A673 (cell line): ENCODE measurements around the gene SYNE3. TPM values are rescaled to one million over a fixed set of nuclear protein-coding genes. Genes with fewer than 3 reads are reported as not detected.

Source experiments
- BruUV-seq: library from RNA; stranded (reverse); fragments of 400-500 nt; replicated peaks from 2 replicates; lab custom pipeline; 2021; lab: Mats Ljungman, UMichigan
- CTCF ChIA-PET: fragments of 300-600 bp; sonication (Branson Sonifier 250); formaldehyde crosslinking; loops from one replicate; lab custom pipeline; 2022; ENCODE audit warnings: antibody characterized with exemption; lab: Charles Lee
- POLR2A ChIA-PET: fragments of 300-600 bp; sonication (Branson Sonifier 250); formaldehyde crosslinking; loops from one replicate; lab custom pipeline; 2022; ENCODE audit warnings: antibody characterized with exemption; ENCODE audit not compliant: low non-redundant PET; lab: Charles Lee
- DNase-seq: peaks from one replicate; pipeline ENCODE4 v3.0.0-alpha.2; 2015; ENCODE audit warnings: low spot score
- H3K27ac ChIP-seq: fragments of 200-600 bp; sonication (generic); 2 replicates; pipeline ENCODE4 v1.5.1; 2016; ENCODE audit warnings: mixed run types, low read depth, mild to moderate bottlenecking, mixed read lengths, antibody characterized with exemption, low read length; ENCODE audit not compliant: poor library complexity, severe bottlenecking
- H3K27me3 ChIP-seq: fragments of 200-600 bp; sonication (generic); replicated peaks from 2 replicates; pipeline ENCODE4 v1.6.1; 2017; ENCODE audit warnings: mixed run types, low read depth, mild to moderate bottlenecking, mixed read lengths, antibody characterized with exemption, low read length; ENCODE audit not compliant: insufficient read depth, poor library complexity
- H3K36me3 ChIP-seq: fragments of 200-600 bp; sonication (generic); 2 replicates; pipeline ENCODE4 v1.6.1; 2016; ENCODE audit warnings: mixed run types, mild to moderate bottlenecking, mixed read lengths, antibody characterized with exemption, low read length; ENCODE audit not compliant: insufficient read depth, poor library complexity, severe bottlenecking
- H3K4me1 ChIP-seq: fragments of 200-600 bp; sonication (generic); 2 replicates; pipeline ENCODE4 v1.6.1; 2017; ENCODE audit warnings: mixed run types, mild to moderate bottlenecking, mixed read lengths, antibody characterized with exemption, low read length; ENCODE audit not compliant: insufficient read depth, poor library complexity, severe bottlenecking
- H3K4me3 ChIP-seq: fragments of 200-600 bp; sonication (generic); 2 replicates; pipeline ENCODE4 v1.5.1; 2016; ENCODE audit warnings: low read depth, mixed run types, mild to moderate bottlenecking, mixed read lengths, low read length; ENCODE audit not compliant: poor library complexity, severe bottlenecking
- H3K9me3 ChIP-seq: fragments of 200-600 bp; sonication (generic); 2 replicates; pipeline ENCODE4 v1.6.1; 2016; ENCODE audit warnings: mixed run types, low read depth, mild to moderate bottlenecking, mixed read lengths, antibody characterized with exemption, low read length; ENCODE audit not compliant: poor library complexity, severe bottlenecking
- EZH2 ChIP-seq: fragments of 200-600 bp; sonication (generic); IDR thresholded peaks from 2 replicates; pipeline ENCODE4 v1.6.1; 2017; ENCODE audit warnings: borderline replicate concordance, low read depth, mild to moderate bottlenecking, mixed read lengths, antibody characterized with exemption, low read length; ENCODE audit not compliant: poor library complexity, severe bottlenecking
- intact Hi-C: fragments of 100-400 bp; cut with micrococcal nuclease; formaldehyde crosslinking; loops from one replicate; pipeline ENCODE4 v1.10.0; 2022; ENCODE audit not compliant: unreplicated experiment
- total RNA-seq: library from RNA; stranded (reverse); gene quantifications from 2 replicates; pipeline ENCODE4 v1.2.3, GENCODE V29; 2021
- TF ChIP-seq, protein P1 (sequence below): fragments of 300-800, 200-600 bp; sonication (generic); conservative IDR thresholded peaks from 2 replicates; pipeline ENCODE4 v1.5.1; 2017; ENCODE audit warnings: low read depth, mild to moderate bottlenecking, antibody characterized with exemption, low read length, moderate library complexity, mixed read lengths

SYNE3 gene
- total RNA-seq, 1 experiment from 2014 or later: 6.4 TPM

GRCh38 chr14:95545515-95546168, 29.2 kb upstream of the SYNE3 start:
- intact Hi-C loops: no loop called here
- Histone ChIP-seq H3K4me1 (no peaks in the 10 kb centered on the region), H3K27ac (no peak overlapping the region), H3K27me3 (no peaks in the 10 kb centered on the region), H3K9me3 (no peaks in the 10 kb centered on the region), H3K36me3 (peaks cover 10% of the 10 kb centered on the region), H3K4me3 (no peak overlapping the region)
- no peak for TF ChIP-seq EZH2
- TF ChIP-seq, protein P1, sequence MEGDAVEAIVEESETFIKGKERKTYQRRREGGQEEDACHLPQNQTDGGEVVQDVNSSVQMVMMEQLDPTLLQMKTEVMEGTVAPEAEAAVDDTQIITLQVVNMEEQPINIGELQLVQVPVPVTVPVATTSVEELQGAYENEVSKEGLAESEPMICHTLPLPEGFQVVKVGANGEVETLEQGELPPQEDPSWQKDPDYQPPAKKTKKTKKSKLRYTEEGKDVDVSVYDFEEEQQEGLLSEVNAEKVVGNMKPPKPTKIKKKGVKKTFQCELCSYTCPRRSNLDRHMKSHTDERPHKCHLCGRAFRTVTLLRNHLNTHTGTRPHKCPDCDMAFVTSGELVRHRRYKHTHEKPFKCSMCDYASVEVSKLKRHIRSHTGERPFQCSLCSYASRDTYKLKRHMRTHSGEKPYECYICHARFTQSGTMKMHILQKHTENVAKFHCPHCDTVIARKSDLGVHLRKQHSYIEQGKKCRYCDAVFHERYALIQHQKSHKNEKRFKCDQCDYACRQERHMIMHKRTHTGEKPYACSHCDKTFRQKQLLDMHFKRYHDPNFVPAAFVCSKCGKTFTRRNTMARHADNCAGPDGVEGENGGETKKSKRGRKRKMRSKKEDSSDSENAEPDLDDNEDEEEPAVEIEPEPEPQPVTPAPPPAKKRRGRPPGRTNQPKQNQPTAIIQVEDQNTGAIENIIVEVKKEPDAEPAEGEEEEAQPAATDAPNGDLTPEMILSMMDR: no peak
- DNase-seq: peak; percentile 62
- CTCF ChIA-PET: no interaction called here
- BruUV-seq: no TSS peak
- POLR2A ChIA-PET: no interaction called here

GRCh38 chr14:95544588-95544987, 28.1 kb upstream of the SYNE3 start:
- Histone ChIP-seq H3K4me1 (no peaks in the 10 kb centered on the region), H3K27ac (no peak overlapping the region), H3K36me3 (peaks cover 10% of the 10 kb centered on the region), H3K4me3 (no peak overlapping the region), H3K9me3 (no peaks in the 10 kb centered on the region), H3K27me3 (no peaks in the 10 kb centered on the region)
- no peak for DNase-seq
- TF ChIP-seq, protein P1: no peak
- TF ChIP-seq EZH2: no peak
- intact Hi-C loops: no loop called here
- POLR2A ChIA-PET: no interaction called here
- CTCF ChIA-PET: no interaction called here
- BruUV-seq: no TSS peak

DNA sequence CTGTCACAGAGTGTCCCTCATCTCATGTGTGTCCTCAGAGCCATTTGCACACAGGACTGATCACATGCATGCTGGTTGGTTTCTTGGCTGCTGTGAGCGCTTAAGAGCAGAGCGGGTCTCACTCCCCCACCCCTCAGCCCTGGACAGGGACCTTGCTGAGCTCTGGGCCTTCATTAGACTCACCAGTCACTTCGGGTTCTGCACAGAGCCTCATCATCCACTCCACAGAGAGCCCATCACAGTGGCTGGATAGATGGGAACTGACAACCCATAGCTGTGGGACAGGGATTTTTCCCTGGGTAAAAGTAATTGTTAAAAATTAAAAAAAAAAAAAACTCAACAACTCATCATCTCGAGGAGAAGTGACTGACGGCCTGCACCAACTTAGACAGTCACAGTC, 26.6 kb upstream of the SYNE3 start:
- TF ChIP-seq, protein P1: no peak
- no peak for TF ChIP-seq EZH2
- ChIA-PET CTCF (no interaction called here), POLR2A (no interaction called here)
- intact Hi-C loops: no loop called here
- Histone ChIP-seq H3K36me3 (peaks cover 7% of the 10 kb centered on the region), H3K4me1 (no peaks in the 10 kb centered on the region), H3K27me3 (no peaks in the 10 kb centered on the region), H3K9me3 (no peaks in the 10 kb centered on the region), H3K4me3 (no peak overlapping the region), H3K27ac (no peak overlapping the region)
- DNase-seq: no peak
- no TSS peak for BruUV-seq
